Kasumi-1 (cell line): ENCODE measurements around the gene IRF9.

ENCODE experiments used
- DNase-seq, 2 experiments: peaks; one replicate each; lab custom pipeline; 2025; lab: John Stamatoyannopoulos, UW

Gene IRF9

DNA sequence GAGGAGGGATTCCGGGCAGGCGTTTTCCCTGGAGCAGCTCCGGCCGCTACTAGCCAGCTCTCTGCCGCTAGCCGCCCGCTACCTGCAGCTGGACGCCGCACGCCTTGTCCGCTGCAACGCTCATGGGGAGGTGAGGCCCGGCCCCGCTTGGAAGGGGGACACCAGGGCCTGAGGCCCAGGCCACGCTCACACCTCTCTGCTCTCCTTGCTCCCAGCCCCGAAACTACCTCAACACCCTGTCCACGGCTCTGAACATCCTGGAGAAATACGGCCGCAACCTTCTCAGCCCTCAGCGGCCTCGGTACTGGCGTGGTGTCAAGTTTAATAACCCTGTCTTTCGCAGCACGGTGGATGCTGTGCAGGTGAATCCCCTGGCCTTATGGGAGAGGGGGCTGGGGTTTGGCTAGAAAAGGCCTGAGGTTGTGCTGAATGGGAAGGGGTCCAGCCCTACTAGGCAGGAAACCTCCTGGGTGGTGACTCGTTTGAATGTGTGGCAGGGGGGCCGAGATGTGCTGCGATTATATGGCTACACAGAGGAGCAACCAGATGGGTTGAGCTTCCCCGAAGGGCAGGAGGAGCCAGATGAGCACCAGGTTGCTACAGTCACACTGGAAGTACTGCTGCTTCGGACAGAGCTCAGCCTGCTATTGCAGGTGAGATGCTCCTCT is 13.2 kb upstream of the IRF9 start:
- peak in 1 of 2 experiments; percentile 7 for DNase-seq

DNA sequence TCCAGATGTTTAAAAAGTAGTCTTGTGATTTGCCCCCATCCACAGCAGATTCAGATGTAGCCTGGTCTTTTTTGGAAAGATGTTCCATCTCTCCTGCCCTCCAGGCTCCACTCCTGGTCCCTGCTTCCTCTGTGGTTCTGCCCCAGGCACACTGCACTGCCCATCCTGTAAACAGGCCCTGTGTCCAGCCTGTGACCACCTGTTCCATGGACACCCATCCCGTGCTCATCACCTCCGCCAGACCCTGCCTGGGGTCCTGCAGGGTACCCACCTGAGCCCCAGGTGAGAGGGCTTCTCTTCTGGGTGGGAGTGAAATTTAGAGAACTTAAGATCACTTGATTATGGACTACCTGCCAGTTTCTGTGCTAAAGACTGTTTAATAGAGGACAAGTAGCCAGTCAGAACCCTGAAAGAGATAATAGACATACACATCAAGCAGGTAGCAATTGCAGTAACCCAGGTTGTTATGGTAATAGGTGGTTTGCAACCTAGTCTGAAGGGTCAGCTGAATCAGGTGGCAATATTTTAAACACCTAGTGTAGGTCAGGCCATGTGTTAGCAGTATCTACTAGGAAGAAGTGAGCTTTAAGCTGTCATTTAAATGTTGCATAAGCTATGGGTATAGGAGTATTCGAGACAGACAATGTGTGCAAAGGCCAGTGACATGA is 11.6 kb upstream of the IRF9 start:
- no peak for DNase-seq

- DNase-seq: no peak
Measured at GRCh38 chr14:24150061-24150460, 11.0 kb upstream of the IRF9 start.

DNA sequence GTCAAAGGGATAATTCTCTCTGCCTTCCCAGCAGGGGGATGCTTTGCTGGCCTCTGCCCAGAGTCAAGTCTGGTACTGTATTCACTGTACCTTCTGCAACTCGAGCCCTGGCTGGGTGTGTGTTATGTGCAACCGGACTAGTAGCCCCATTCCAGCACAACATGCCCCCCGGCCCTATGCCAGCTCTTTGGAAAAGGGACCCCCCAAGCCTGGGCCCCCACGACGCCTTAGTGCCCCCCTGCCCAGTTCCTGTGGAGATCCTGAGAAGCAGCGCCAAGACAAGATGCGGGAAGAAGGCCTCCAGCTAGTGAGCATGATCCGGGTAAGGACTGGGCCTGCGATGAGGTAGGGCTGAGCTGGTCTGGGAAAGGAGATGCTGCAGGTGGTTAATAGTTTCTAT is 10.5 kb upstream of the IRF9 start:
- DNase-seq: no peak

DNA sequence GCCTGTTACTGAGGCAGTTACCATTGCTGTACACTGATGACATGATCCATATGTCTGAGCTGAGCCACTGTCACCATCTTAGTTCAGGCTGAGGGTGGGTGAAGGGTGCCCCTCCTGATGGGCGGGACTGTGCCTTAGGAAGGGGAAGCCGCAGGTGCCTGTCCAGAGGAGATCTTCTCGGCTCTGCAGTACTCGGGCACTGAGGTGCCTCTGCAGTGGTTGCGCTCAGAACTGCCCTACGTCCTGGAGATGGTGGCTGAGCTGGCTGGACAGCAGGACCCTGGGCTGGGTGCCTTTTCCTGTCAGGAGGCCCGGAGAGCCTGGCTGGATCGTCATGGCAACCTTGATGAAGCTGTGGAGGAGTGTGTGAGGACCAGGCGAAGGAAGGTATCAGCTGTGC is 10.1 kb upstream of the IRF9 start:
- no peak for DNase-seq

- no peak for DNase-seq
Measured at GRCh38 chr14:24151404-24152080, 9.5 kb upstream of the IRF9 start.

DNA sequence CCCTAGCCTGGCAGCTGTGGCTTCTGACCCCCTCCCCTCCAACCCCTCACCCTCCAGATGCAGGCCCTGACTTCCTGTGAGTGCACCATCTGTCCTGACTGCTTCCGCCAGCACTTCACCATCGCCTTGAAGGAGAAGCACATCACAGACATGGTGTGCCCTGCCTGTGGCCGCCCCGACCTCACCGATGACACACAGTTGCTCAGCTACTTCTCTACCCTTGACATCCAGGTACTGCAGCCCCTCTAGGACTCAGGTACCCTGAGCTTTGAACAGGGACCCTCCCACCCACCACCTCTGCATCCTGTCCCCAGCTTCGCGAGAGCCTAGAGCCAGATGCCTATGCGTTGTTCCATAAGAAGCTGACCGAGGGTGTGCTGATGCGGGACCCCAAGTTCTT is 6.0 kb upstream of the IRF9 start:
- DNase-seq: no peak

DNA sequence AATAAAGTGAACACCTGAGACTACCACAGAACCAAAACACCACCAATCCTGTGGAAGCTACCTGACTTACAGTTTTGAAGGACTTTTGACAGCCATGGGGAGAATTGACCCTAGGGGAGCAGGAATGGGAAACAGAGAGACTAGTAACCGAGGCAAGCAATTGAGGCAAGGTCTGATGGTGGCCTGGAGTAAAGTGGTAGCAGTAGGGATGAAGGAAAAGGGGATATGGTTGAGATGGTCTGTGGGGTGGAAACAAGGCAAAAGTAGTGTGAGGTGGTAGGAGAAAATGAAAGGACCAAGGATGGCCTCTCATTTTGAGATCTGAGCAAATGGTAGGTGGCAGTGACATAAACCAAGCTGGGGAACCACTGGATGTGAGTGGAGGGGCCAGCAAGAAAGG is 4.2 kb upstream of the IRF9 start:
- DNase-seq: no peak

DNA sequence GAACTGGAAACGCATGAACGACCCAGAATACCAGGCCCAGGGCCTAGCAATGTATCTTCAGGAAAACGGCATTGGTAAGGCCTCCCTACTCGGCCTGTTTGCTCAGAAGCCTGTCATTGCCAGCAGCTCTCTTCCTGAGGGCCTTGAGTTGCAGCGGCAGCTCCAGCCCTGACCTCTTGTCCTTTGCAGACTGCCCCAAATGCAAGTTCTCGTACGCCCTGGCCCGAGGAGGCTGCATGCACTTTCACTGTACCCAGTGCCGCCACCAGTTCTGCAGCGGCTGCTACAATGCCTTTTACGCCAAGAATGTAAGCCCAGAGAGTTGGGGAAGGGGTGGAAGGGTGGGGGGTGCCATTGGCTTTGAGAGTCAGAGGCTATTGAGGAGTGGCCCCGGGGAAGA is 3.7 kb upstream of the IRF9 start:
- DNase-seq: no peak

DNA sequence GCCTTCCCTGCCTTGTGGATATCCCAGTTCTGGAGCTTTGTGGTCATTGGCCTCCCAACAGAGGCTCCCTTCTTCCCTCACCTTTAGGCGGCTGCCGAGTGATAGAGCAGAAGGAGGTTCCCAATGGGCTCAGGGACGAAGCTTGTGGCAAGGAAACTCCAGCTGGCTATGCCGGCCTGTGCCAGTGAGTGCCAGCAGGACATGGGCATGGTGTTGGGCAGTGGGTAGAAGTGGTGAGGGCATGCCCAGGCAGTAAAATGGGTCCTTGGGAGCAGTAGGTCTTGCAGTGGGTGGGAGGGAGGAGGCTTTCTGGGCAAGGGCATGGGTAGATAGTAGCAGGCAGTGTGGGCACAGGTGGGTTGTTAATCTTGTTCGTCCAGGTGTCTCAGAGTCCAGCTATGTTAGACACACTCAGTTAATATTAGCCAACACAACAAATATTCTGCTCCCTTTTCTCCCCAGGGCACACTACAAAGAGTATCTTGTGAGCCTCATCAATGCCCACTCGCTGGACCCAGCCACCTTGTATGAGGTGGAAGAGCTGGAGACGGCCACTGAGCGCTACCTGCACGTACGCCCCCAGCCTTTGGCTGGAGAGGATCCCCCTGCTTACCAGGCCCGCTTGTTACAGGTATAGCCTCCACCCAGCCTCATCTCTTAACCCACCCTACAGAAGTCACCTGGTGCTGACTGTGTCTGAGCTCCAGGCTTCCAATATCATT is 1.1 kb upstream of the IRF9 start:
- no peak for DNase-seq

DNA sequence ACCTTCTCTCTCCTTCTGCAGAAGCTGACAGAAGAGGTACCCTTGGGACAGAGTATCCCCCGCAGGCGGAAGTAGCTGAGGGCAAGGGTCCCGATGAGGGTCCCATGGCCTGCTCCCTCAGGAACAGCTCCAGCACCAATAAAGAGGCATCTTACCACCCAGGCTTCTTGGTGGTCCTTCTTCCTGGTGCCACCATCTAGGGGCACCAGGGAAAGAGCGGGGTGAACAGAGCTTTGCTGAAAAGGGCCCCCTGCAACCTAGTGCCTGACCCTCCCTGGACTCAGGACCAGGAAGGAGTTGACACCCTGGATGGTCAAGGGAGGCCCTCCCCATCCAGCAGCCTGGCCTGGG is 591 bp upstream of the IRF9 start:
- DNase-seq: no peak

DNA sequence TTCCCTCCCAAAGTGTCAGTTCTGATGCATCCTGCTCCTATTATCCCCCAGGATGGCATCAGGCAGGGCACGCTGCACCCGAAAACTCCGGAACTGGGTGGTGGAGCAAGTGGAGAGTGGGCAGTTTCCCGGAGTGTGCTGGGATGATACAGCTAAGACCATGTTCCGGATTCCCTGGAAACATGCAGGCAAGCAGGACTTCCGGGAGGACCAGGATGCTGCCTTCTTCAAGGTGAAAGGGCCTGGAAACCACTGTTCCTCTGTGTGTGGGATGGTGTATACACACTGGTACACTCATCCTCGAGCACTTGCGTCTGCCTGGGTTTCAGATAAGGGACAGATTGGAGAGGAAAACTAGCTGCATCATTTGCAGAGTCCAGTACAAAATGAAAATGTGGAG is 1.0 kb downstream of the IRF9 start:
- DNase-seq: no peak

DNA sequence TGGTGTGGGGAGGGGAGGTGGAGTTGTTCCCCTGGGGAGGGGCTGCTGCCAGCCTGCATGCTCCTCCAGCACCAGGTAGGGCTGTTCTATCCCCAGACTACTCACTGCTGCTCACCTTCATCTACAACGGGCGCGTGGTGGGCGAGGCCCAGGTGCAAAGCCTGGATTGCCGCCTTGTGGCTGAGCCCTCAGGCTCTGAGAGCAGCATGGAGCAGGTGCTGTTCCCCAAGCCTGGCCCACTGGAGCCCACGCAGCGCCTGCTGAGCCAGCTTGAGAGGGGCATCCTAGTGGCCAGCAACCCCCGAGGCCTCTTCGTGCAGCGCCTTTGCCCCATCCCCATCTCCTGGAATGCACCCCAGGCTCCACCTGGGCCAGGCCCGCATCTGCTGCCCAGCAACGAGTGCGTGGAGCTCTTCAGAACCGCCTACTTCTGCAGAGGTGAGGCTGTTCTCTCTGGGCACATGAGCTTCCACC is 3.5 kb downstream of the IRF9 start:
- no peak for DNase-seq

- no peak for DNase-seq
Measured at GRCh38 chr14:24165785-24166184, 4.7 kb downstream of the IRF9 start.

- peak; percentile 3 to 32 for DNase-seq
Measured at GRCh38 chr14:24167469-24168114, 6.5 kb downstream of the IRF9 start.

DNA sequence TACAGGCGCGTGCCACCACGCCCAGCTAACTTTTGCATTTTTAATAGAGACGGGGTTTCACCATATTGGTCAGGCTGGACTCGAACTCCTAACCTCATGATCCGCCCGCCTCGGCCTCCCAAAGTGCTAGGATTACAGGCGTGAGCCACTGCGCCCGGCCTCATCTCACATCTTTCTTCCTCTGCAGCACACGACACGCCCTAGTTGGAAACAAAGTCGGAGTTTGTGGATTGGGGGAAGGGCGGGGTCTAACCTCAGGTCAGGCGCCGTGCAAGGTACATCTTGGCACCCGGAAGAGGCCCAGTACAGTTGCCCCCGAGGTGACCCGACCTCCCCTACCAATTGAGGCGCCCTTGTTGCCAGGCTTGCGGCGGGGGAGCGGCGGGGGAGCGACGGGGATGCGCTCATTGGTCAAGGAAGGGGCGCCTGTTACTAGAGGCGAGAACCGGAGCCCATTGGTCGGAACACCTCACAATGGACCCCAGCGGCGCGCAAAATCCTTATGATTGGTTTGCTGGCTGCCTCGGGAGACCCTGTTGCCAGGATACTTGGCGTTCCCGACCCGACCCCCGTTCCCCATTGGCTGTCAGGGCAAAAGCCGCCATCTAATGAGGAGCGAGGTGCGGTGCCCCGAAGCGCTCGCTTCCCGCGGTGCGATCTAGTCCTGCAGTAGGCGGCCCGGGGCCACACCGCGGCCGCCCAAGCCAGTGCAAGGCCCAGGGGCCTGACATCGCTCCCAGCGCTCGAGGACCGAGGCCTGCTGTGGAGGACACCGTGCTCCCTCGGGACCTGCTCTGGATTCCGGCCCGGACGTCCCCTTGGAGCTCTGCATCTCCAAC is 10.6 kb downstream of the IRF9 start, which contains the start of gene REC8:
Gene REC8, plus strand, starts transcription at position 659 of the 839 bp plus-strand sequence. CDS start 473 bp downstream, outside the sequence.
- DNase-seq: no peak

DNA sequence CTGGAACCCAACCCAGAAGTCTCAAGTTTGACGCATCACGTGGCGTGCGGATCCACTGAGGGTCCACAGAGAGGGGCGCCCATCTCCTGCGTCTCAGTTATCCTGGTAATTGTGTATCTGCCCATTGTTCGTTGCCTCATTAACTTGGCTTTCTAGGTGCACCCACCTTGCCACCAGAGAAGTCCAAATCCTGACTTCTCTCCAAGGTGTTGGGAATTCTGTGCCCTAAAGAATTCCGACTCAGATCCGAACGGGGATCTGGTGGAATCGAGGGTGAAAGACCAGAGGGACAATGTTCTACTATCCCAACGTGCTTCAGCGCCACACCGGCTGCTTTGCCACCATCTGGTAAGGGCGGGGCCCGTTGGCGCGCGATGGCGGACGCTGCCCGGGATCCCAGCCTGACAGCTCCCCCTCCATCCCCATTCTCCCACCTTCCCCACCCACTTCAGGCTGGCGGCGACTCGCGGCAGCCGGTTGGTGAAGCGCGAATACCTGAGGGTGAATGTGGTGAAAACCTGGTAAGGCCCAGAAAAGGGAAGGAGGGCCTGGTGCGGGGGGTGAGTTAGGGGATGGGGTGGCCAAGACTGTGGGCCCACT is 11.3 kb downstream of the IRF9 start:
- DNase-seq: no peak

GRCh38 chr14:24172871-24173281 is 11.8 kb downstream of the IRF9 start:
- DNase-seq: no peak

DNA sequence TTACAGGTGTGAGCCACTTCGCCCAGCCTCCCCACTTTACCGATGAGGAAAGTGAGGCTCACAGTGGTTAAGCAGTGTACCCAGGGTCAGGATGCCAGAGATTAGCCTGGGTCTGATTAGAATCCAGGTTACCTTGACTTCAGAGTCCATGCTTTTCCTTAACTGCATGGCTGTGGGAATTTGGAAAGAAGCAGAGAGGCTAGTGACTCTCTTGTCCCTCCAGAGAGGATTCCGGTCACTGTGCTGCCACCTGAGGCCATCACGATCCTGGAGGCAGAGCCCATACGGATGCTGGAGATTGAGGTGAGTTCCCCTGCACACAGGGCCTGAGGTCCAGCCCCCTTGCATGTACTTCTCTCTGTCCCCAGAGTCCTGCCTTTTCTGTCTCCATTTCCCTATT is 15.5 kb downstream of the IRF9 start:
- DNase-seq: no peak

DNA sequence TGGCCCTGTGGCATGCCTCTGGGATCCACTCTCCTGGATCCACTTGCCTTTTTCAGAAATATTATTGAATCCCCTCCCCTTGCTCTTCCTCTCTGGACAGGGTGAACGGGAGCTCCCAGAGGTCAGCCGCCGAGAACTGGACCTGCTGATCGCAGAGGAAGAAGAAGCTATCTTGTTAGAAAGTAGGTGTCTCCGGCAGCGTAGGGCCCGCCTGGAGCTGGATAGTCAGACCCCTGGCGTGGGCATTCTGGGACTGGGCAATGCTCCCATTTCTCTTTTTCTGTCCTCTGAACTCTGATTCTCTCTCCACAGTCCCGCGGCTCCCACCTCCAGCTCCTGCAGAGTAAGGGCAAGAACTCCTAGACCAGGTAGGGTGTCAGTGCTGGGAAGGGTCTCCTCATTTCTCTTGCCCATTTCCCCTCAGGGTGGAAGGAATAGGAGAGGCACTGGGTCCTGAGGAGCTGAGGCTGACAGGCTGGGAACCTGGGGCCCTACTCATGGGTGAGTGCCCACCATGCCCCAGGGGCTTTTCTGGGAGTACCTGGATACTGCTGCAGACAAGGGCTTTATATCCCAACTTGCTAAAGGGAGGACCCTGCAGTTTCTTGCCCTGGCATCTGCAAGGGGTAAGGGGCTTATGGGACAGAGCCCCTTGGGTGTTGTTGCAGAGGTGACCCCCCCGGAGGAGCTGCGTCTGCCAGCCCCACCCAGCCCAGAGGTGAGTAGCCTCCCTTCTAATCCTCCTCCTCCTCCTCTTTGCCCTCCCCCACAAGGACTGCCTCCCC is 16.2 kb downstream of the IRF9 start:
- no peak for DNase-seq
